WTC11 (cell line): Measurements from ENCODE around the gene CYP27C1.
"Not testable (repeated sequence)": the region's sequence is repeated elsewhere in the genome, so short reads cannot be mapped to it uniquely, and the experiment has no call there.

Experiments used
- FOXJ3 ChIP-seq: sonication (generic); formaldehyde crosslinking; IDR thresholded peaks from 2 replicates; pipeline ENCODE4 v1.9.0; 2021; ENCODE audit warnings: missing genetic modification reagents, mild to moderate bottlenecking, borderline replicate concordance
- NFYB ChIP-seq: sonication (generic); formaldehyde crosslinking; conservative IDR thresholded peaks from 2 replicates; pipeline ENCODE4 v1.8.0; 2022; ENCODE audit warnings: low read depth, missing genetic modification reagents
- NR2C2 ChIP-seq: sonication (generic); formaldehyde crosslinking; IDR thresholded peaks from 2 replicates; pipeline ENCODE4 v1.8.0; 2022; ENCODE audit warnings: mild to moderate bottlenecking, missing genetic modification reagents
- NR3C1 ChIP-seq: sonication (generic); formaldehyde crosslinking; conservative IDR thresholded peaks from 2 replicates; pipeline ENCODE4 v1.8.1; 2023; ENCODE audit warnings: low read depth, mild to moderate bottlenecking, missing genetic modification reagents
- TEAD4 ChIP-seq: sonication (generic); formaldehyde crosslinking; IDR thresholded peaks from 2 replicates; pipeline ENCODE4 v1.8.0; 2022; ENCODE audit warnings: mild to moderate bottlenecking, missing genetic modification reagents
- USF2 ChIP-seq: sonication (generic); formaldehyde crosslinking; IDR thresholded peaks from 2 replicates; pipeline ENCODE4 v1.8.1; 2023; ENCODE audit warnings: mild to moderate bottlenecking, missing genetic modification reagents, moderate library complexity
- TF ChIP-seq, protein P1 (sequence below): fragments of 200-600 bp; IDR thresholded peaks from 2 replicates; pipeline ENCODE4 v1.8.0; 2022; ENCODE audit warnings: antibody characterized with exemption

DNA sequence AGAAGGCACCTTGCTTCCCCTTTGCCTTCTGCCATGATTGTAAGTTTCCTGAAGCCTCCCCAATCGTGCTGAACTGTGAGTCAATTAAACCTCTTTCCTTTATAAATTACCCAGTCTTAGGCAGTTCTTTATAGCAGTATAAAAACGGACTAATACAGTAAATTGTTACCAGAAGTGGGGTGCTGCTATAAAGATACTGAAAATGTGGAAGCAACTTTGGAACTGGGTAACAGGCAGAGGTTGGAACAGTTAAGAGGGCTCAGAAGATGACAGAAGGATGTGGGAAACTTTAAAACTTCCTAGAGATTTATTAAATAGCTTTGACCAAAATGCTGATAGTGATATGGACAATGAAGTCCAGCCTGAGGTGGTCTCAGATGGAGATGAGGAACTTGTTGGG, 17.7 kb upstream of the CYP27C1 start:
- not testable (repeated sequence) for TF ChIP-seq USF2 (CRISPR knock-in tag); NFYB; TEAD4 (CRISPR knock-in tag); NR2C2 (CRISPR knock-in tag); NR3C1 (CRISPR knock-in tag); FOXJ3 (CRISPR knock-in tag)
- TF ChIP-seq, protein P1, sequence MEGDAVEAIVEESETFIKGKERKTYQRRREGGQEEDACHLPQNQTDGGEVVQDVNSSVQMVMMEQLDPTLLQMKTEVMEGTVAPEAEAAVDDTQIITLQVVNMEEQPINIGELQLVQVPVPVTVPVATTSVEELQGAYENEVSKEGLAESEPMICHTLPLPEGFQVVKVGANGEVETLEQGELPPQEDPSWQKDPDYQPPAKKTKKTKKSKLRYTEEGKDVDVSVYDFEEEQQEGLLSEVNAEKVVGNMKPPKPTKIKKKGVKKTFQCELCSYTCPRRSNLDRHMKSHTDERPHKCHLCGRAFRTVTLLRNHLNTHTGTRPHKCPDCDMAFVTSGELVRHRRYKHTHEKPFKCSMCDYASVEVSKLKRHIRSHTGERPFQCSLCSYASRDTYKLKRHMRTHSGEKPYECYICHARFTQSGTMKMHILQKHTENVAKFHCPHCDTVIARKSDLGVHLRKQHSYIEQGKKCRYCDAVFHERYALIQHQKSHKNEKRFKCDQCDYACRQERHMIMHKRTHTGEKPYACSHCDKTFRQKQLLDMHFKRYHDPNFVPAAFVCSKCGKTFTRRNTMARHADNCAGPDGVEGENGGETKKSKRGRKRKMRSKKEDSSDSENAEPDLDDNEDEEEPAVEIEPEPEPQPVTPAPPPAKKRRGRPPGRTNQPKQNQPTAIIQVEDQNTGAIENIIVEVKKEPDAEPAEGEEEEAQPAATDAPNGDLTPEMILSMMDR = not testable (repeated sequence)
